PC-3 (cell line): Measurements from ENCODE around the gene CSNK1A1L. TPM values are rescaled to one million over a fixed set of nuclear protein-coding genes. Genes with fewer than 3 reads are reported as not detected.

ENCODE experiments used
- ATAC-seq: fragments of 200-7000 bp; cut with Tn5 transposase; 2 replicates; pipeline ENCODE4 v1.9.1; 2020; ENCODE audit warnings: mild to moderate bottlenecking, moderate library complexity
- BruUV-seq: library from RNA; stranded (reverse); fragments of 400-500 nt; replicated peaks from 2 replicates; lab custom pipeline; 2021; lab: Mats Ljungman, UMichigan
- CTCF ChIA-PET: fragments of 300-600 bp; sonication (Branson Sonifier 250); formaldehyde crosslinking; loops from one replicate; lab custom pipeline; 2022; ENCODE audit warnings: antibody characterized with exemption; lab: Charles Lee
- POLR2A ChIA-PET: fragments of 300-600 bp; sonication (Branson Sonifier 250); formaldehyde crosslinking; loops from one replicate; lab custom pipeline; 2022; ENCODE audit warnings: antibody characterized with exemption; ENCODE audit not compliant: unreplicated experiment; lab: Charles Lee
- DNase-seq: peaks from one replicate; pipeline ENCODE4 v3.0.0-alpha.2; 2015
- H2AFZ ChIP-seq: fragments of 300-600 bp; sonication (generic); 2 replicates; pipeline ENCODE4 v1.6.0; 2016; ENCODE audit warnings: antibody characterized with exemption, low read length
- H3F3A ChIP-seq: fragments of 300-600 bp; sonication (generic); one replicate; pipeline ENCODE4 v1.6.0; 2017; ENCODE audit warnings: antibody characterized with exemption, low read length, control low read depth, mild to moderate bottlenecking; ENCODE audit not compliant: unreplicated experiment
- H3K27ac ChIP-seq: fragments of 300-600 bp; sonication (generic); 2 replicates; pipeline ENCODE4 v1.5.1; 2016; ENCODE audit warnings: mild to moderate bottlenecking, low read length
- H3K27me3 ChIP-seq: fragments of 300-600 bp; sonication (generic); 2 replicates; pipeline ENCODE4 v1.6.1; 2016; ENCODE audit warnings: low read length, mixed read lengths
- H3K36me3 ChIP-seq: fragments of 300-600 bp; sonication (generic); 2 replicates; pipeline ENCODE4 v1.6.1; 2016; ENCODE audit warnings: low read depth, mixed run types, low read length, mixed read lengths
- H3K4me1 ChIP-seq: fragments of 300-600 bp; sonication (generic); 2 replicates; pipeline ENCODE4 v1.5.1; 2016; ENCODE audit warnings: low read length; ENCODE audit not compliant: insufficient read depth
- H3K4me2 ChIP-seq: fragments of 300-600 bp; sonication (generic); 2 replicates; pipeline ENCODE4 v1.6.0; 2016; ENCODE audit warnings: low read length
- H3K4me3 ChIP-seq: fragments of 300-600 bp; sonication (generic); 2 replicates; pipeline ENCODE4 v1.5.1; 2016; ENCODE audit warnings: mild to moderate bottlenecking, low read length, mixed read lengths
- H3K79me2 ChIP-seq: fragments of 300-600 bp; sonication (generic); 2 replicates; pipeline ENCODE4 v1.6.1; 2017; ENCODE audit warnings: low read length, mixed read lengths
- H3K9ac ChIP-seq: fragments of 300-600 bp; sonication (generic); 2 replicates; pipeline ENCODE4 v1.6.0; 2016; ENCODE audit warnings: mild to moderate bottlenecking, low read length
- H3K9me2 ChIP-seq: fragments of 300-600 bp; sonication (generic); replicated peaks from 2 replicates; pipeline ENCODE4 v1.6.1; 2016; ENCODE audit warnings: mixed run types, low read length, mixed read lengths
- H3K9me3 ChIP-seq: fragments of 300-600 bp; sonication (generic); 2 replicates; pipeline ENCODE4 v1.6.1; 2016; ENCODE audit warnings: low read length, mixed read lengths
- H4K20me1 ChIP-seq: fragments of 300-600 bp; sonication (generic); 2 replicates; pipeline ENCODE4 v1.6.1; 2016; ENCODE audit warnings: low read length, mixed read lengths
- CTCF ChIP-seq: fragments of 300-600 bp; sonication (generic); conservative IDR thresholded peaks from 2 replicates; pipeline ENCODE4 v1.5.1; 2017; ENCODE audit warnings: antibody characterized with exemption, low read depth, mild to moderate bottlenecking, low read length
- EZH2 ChIP-seq: fragments of 300-600 bp; sonication (generic); IDR thresholded peaks from one replicate; pipeline ENCODE4 v1.6.1; 2017; ENCODE audit warnings: antibody characterized with exemption, mild to moderate bottlenecking, low read length; ENCODE audit not compliant: unreplicated experiment
- EZH2phosphoT487 ChIP-seq: fragments of 300-600 bp; sonication (generic); IDR thresholded peaks from 2 replicates; pipeline ENCODE4 v1.6.1; 2018; ENCODE audit warnings: mild to moderate bottlenecking, antibody characterized with exemption, low read length, borderline replicate concordance
- intact Hi-C: fragments of 100-400 bp; cut with micrococcal nuclease; formaldehyde crosslinking; loops from 2 replicates; pipeline ENCODE4 v1.9.0; 2023
- total RNA-seq: library from RNA; depleted of rRNA; stranded (reverse); fragments of >200 nt; gene quantifications from 2 replicates; pipeline ENCODE4 v1.2.3, GENCODE V29; 2014

Gene CSNK1A1L
- total RNA-seq, 1 experiment from 2014 or later: not detected

GRCh38 chr13:37089495-37089894 is 16.0 kb downstream of the CSNK1A1L start:
- no peak overlapping the region for H3K4me2 ChIP-seq
- CTCF ChIA-PET: no interaction called here
- H4K20me1 ChIP-seq: no peaks in the 10 kb centered on the region
- no TSS peak for BruUV-seq
- no peaks in the 10 kb centered on the region for H3K79me2 ChIP-seq
- no peaks in the 10 kb centered on the region for H3K9me3 ChIP-seq
- no peak overlapping the region for H3K27ac ChIP-seq
- no peak for TF ChIP-seq CTCF
- TF ChIP-seq EZH2: no peak
- TF ChIP-seq EZH2phosphoT487: no peak
- H3K4me3 ChIP-seq: no peak overlapping the region
- no peaks in the 10 kb centered on the region for H3K4me1 ChIP-seq
- H3K9me2 ChIP-seq: no peaks in the 10 kb centered on the region
- no peaks in the 10 kb centered on the region for H3K36me3 ChIP-seq
- H3F3A ChIP-seq: no peaks in the 10 kb centered on the region
- no peak overlapping the region for H2AFZ ChIP-seq
- DNase-seq (no peak), ATAC-seq (no peak)
- POLR2A ChIA-PET: no interaction called here
- intact Hi-C loops: no loop called here
- peaks cover 39% of the 10 kb centered on the region for H3K27me3 ChIP-seq
- H3K9ac ChIP-seq: no peak overlapping the region

GRCh38 chr13:37087486-37087885 is 18.0 kb downstream of the CSNK1A1L start:
- ChIA-PET CTCF (no interaction called here), POLR2A (no interaction called here)
- no peak overlapping the region for H3K9ac ChIP-seq
- H3K36me3 ChIP-seq: no peaks in the 10 kb centered on the region
- ATAC-seq (no peak), DNase-seq (no peak)
- H3K9me2 ChIP-seq: no peaks in the 10 kb centered on the region
- H3K4me2 ChIP-seq: no peak overlapping the region
- no peaks in the 10 kb centered on the region for H3K9me3 ChIP-seq
- no TSS peak for BruUV-seq
- no peaks in the 10 kb centered on the region for H3F3A ChIP-seq
- no peak overlapping the region for H3K27ac ChIP-seq
- no peak overlapping the region for H2AFZ ChIP-seq
- no peak overlapping the region for H3K4me3 ChIP-seq
- H4K20me1 ChIP-seq: no peaks in the 10 kb centered on the region
- no peaks in the 10 kb centered on the region for H3K4me1 ChIP-seq
- H3K27me3 ChIP-seq: peaks cover 28% of the 10 kb centered on the region
- no peak for TF ChIP-seq EZH2phosphoT487
- no peak for TF ChIP-seq EZH2
- TF ChIP-seq CTCF: no peak
- H3K79me2 ChIP-seq: no peaks in the 10 kb centered on the region
- intact Hi-C loops: no loop called here

- H4K20me1 ChIP-seq: no peaks in the 10 kb centered on the region
- TF ChIP-seq EZH2 (no peak), CTCF (no peak), EZH2phosphoT487 (no peak)
- DNase-seq (no peak), ATAC-seq (no peak)
- intact Hi-C loops: no loop called here
- H3K9me3 ChIP-seq: no peaks in the 10 kb centered on the region
- no peaks in the 10 kb centered on the region for H3K4me1 ChIP-seq
- H3K4me2 ChIP-seq: no peak overlapping the region
- CTCF ChIA-PET: no interaction called here
- H3K36me3 ChIP-seq: no peaks in the 10 kb centered on the region
- H3F3A ChIP-seq: no peaks in the 10 kb centered on the region
- no peak overlapping the region for H2AFZ ChIP-seq
- H3K79me2 ChIP-seq: no peaks in the 10 kb centered on the region
- H3K27ac ChIP-seq: no peak overlapping the region
- H3K9me2 ChIP-seq: no peaks in the 10 kb centered on the region
- POLR2A ChIA-PET: no interaction called here
- peaks cover 36% of the 10 kb centered on the region for H3K27me3 ChIP-seq
- H3K4me3 ChIP-seq: no peak overlapping the region
- no peak overlapping the region for H3K9ac ChIP-seq
- BruUV-seq: no TSS peak
Observed at GRCh38 chr13:37085606-37086005, 19.9 kb downstream of the CSNK1A1L start.
